Naive thymus-derived CD4-positive, alpha-beta T cell (primary cell): ENCODE results near the gene MRI1. TPM values are rescaled to one million over a fixed set of nuclear protein-coding genes. Genes with fewer than 3 reads are reported as not detected.
"Not testable (repeated sequence)": the region's sequence is repeated elsewhere in the genome, so short reads cannot be mapped to it uniquely, and the experiment has no call there.

Experiments used
- ATAC-seq: fragments of 150-1000 bp; cut with Tn5 transposase; 2 replicates; pipeline ENCODE4 v1.10.0; 2021; ENCODE audit warnings: mild to moderate bottlenecking, moderate library complexity
- CTCF ChIA-PET: fragments of 350-600 bp; sonication (Branson Sonifier 250); formaldehyde crosslinking; loops from one replicate; lab custom pipeline; 2021; ENCODE audit warnings: antibody characterized with exemption; lab: Charles Lee
- POLR2A ChIA-PET: fragments of 350-600 bp; sonication (Branson Sonifier 250); formaldehyde crosslinking; loops from one replicate; lab custom pipeline; 2021; ENCODE audit warnings: antibody characterized with exemption, inconsistent platforms; lab: Charles Lee
- DNase-seq, 9 donors: peaks; one replicate each; pipeline versions ENCODE4 v3.0.0 to v3.0.0-alpha.2; 2020 to 2022; ENCODE audit warnings: mixed read lengths in 1 of 9
- H3K27ac ChIP-seq: one replicate; pipeline ENCODE4 v1.7.0; 2013; ENCODE audit warnings: mild to moderate bottlenecking, low read depth, low read length, moderate library complexity
- H3K27me3 ChIP-seq, 2 donors: one replicate each; pipeline ENCODE4 v1.7.0; 2013; ENCODE audit warnings: low read length in 2 of 2, mild to moderate bottlenecking in 2 of 2, moderate library complexity in 2 of 2; ENCODE audit not compliant: control insufficient read depth in 2 of 2, insufficient read depth in 2 of 2
- H3K36me3 ChIP-seq, 3 experiments: 1 replicate in 2 of 3; 2 replicates in 1 of 3; pipeline ENCODE4 v1.7.0; 2013; ENCODE audit warnings: low read length in 3 of 3, mild to moderate bottlenecking in 3 of 3, moderate library complexity in 1 of 3; ENCODE audit not compliant: insufficient read depth in 3 of 3, control insufficient read depth in 2 of 3
- H3K4me1 ChIP-seq, 2 donors: one replicate each; pipeline ENCODE4 v1.7.0; 2013; ENCODE audit warnings: low read length in 2 of 2, mild to moderate bottlenecking in 2 of 2, moderate library complexity in 1 of 2; ENCODE audit not compliant: control insufficient read depth in 2 of 2, insufficient read depth in 2 of 2
- H3K4me3 ChIP-seq: 2 replicates; pipeline ENCODE4 v1.7.0; 2013; ENCODE audit warnings: mild to moderate bottlenecking, low read length
- H3K9me3 ChIP-seq, 3 experiments: 1 replicate in 2 of 3; 2 replicates in 1 of 3; pipeline ENCODE4 v1.7.0; 2013; ENCODE audit warnings: low read length in 3 of 3; ENCODE audit not compliant: control insufficient read depth in 2 of 3
- H3K27ac Mint-ChIP-seq, 9 donors: one replicate each; pipeline ENCODE4 v1.8.0; 2020 to 2022; ENCODE audit warnings: mixed read lengths in 9 of 9, mild to moderate bottlenecking in 8 of 9, moderate library complexity in 5 of 9, inconsistent platforms in 2 of 9
- H3K27me3 Mint-ChIP-seq, 5 donors: one replicate each; pipeline ENCODE4 v1.8.0; 2021 to 2022; ENCODE audit warnings: mixed read lengths in 5 of 5, mild to moderate bottlenecking in 1 of 5
- H3K36me3 Mint-ChIP-seq, 5 donors: one replicate each; pipeline ENCODE4 v1.8.0; 2020 to 2022; ENCODE audit warnings: mixed read lengths in 5 of 5, mild to moderate bottlenecking in 3 of 5, inconsistent platforms in 1 of 5
- H3K4me1 Mint-ChIP-seq, 7 donors: one replicate each; pipeline ENCODE4 v1.8.0; 2020 to 2022; ENCODE audit warnings: mixed read lengths in 7 of 7, mild to moderate bottlenecking in 3 of 7, inconsistent platforms in 1 of 7
- H3K4me3 Mint-ChIP-seq, 10 donors: one replicate each; pipeline ENCODE4 v1.8.0; 2020 to 2022; ENCODE audit warnings: mild to moderate bottlenecking in 10 of 10, mixed read lengths in 10 of 10, moderate library complexity in 6 of 10, inconsistent platforms in 2 of 10
- H3K9me3 Mint-ChIP-seq, 11 donors: one replicate each; pipeline ENCODE4 v1.8.0; 2020 to 2022; ENCODE audit warnings: mixed read lengths in 11 of 11, mild to moderate bottlenecking in 4 of 11, inconsistent platforms in 1 of 11, moderate library complexity in 1 of 11
- intact Hi-C, 2 donors: fragments of 100-400 bp; cut with micrococcal nuclease; formaldehyde crosslinking; loops; one replicate each; pipeline ENCODE4 v1.15.1; 2023
- polyA plus RNA-seq, 2 donors: library from polyadenylated mRNA; unstranded; fragments of 300-500 nt; fragmentation: Illumina TruSeq; gene quantifications; one replicate each; pipeline ENCODE4 v1.2.3, GENCODE V29; 2021
- total RNA-seq, 6 experiments: library from RNA in 5 of 6; stranded (reverse) in 5 of 6; gene quantifications; 1 replicate in 5 of 6; 2 replicates in 1 of 6; pipeline ENCODE4 v1.2.3 and lab custom pipeline; 2021 to 2026

The MRI1 gene
- total and polyA plus RNA-seq, 7 experiments from 2014 or later, result 7.1 to 56.2 (median 31.1) TPM

DNA sequence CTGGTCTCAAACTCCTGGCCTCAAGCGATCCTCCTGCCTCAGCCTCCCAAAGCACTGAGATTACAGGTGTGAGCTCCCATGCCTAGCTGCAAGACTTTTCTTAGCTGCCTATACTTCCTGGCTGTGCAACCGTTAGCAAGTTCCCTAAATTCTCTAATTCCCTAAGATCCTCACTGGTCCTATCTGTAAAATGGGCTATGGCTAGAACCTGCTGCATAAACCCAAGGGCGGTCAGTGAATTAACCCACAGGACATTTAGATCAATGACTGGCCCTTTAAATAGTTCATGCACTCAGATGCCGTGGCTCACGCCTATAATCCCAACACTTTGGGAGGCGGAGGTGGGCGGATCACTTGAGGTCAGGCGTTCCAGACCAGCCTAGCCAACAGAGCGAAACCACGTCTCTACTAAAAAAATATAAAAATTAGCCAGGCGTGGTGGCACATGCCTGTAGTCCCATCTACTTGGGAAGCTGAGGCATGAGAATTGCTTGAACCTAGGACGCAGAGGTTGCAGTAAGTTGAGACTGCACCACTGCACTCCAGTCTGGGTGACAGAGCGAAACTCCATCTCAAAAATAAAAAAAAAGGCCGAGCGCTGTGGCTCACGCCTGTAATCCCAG lies 5.8 kb downstream of the MRI1 start:
- ChIA-PET CTCF (no interaction called here), POLR2A (interaction anchor here (0.6 to 1.1 kb wide), 2 partner anchors 21 to 319 kb away, joined by 3 read pairs; no protein-coding TSS in a partner anchor)
- Histone ChIP-seq H3K27ac (no peak overlapping the region), H3K4me1 (peaks cover 3 to 10% of the 10 kb centered on the region in 2 donors), H3K36me3 (peaks cover 0 to 36% (median 0%) of the 10 kb centered on the region in 3 experiments), H3K4me3 (no peak overlapping the region), H3K27me3 (no peaks in the 10 kb centered on the region), H3K9me3 (no peaks in the 10 kb centered on the region)
- H3K4me1 Mint-ChIP-seq, result peaks cover 7 to 27% (median 21%) of the 10 kb centered on the region in 7 donors
- DNase-seq (no peak), ATAC-seq (no peak)
- peak overlapping the region in 2 of 9 donors; percentile 46 to 56 for H3K27ac Mint-ChIP-seq
- intact Hi-C loops, result loop anchor here in 1 of 2 donors (10.0 kb wide), 1 partner anchor 315 kb away; the partner anchor contains the start of gene C19orf67
- H3K9me3 Mint-ChIP-seq, result peaks cover 0 to 2% (median 0%) of the 10 kb centered on the region in 11 donors
- no peak overlapping the region for H3K4me3 Mint-ChIP-seq
- peaks cover 0 to 9% (median 8%) of the 10 kb centered on the region in 5 donors for H3K36me3 Mint-ChIP-seq
- no peaks in the 10 kb centered on the region for H3K27me3 Mint-ChIP-seq

DNA sequence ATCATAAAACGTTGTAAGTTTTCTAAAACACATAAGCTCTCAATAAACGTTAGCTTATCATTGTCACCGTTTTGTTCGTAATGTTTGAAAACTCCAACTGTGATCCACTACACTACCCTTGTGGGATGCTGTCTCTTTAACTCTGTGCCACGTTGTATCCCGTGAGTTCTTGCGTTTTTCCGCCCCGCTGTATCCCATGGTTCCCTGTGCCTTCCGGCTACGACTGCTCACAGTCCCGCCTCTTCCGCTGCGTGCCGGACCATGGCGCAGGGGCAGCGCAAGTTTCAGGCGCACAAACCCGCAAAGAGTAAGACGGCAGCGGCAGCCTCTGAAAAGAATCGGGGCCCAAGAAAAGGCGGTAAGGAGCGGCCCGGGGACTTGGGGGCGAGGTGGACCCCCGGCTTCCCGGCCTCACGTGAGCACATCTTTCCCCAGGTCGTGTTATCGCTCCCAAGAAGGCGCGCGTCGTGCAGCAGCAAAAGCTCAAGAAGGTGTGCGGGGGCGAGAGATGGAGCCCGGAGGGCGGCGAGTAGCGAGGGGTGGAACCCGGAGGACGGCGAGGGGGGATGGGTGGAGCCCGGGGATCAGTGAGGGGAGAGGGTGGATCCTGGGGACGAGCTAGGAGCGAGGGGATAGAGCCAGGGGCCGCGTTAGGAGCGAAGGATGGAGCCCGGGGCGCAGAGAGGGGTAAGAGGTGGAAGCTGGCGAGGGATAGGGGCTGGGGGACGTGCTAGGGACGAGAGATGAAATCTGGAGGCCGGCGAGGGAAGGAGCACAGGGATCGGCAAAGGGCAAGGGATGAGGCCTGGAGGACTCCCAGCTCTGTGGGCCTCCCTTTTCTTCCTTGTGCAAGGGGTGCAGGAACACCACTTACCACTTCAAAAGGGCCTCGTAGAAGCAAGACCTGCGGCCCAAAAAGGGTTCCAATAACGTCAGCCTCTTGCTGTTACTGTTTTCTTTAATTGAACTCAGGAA lies 10.2 kb downstream of the MRI1 start, which contains the start of gene C19orf53:
Gene C19orf53, plus strand, starts transcription at position 240 of the 975 bp plus-strand sequence. Its CDS starts 22 bp downstream, at position 262.
- H3K9me3 ChIP-seq, result no peaks in the 10 kb centered on the region
- peaks cover 0 to 2% (median 0%) of the 10 kb centered on the region in 11 donors for H3K9me3 Mint-ChIP-seq
- peak; percentile 99 for ATAC-seq
- peak; percentile 74 to 89 (median 86) for DNase-seq
- H3K27ac Mint-ChIP-seq, result peak within 1 kb of the TSS; percentile 92 to 100 (median 97)
- intact Hi-C loops, result loop anchor here (1.0 to 10.0 kb wide), 7 partner anchors 21 to 363 kb away; partner anchors contain the start of genes ZSWIM4 (in 2 of the 2), C19orf67 (in 1 of the 2) and RFX1 (in 1 of the 2)
- peaks cover 10 to 37% (median 28%) of the 10 kb centered on the region in 7 donors for H3K4me1 Mint-ChIP-seq
- peaks cover 5 to 55% (median 7%) of the 10 kb centered on the region in 3 experiments for H3K36me3 ChIP-seq
- H3K4me3 Mint-ChIP-seq, result peak within 1 kb of the TSS; percentile 90 to 100 (median 99)
- H3K27ac ChIP-seq, result peak within 1 kb of the TSS; percentile 90
- peaks cover 9 to 15% of the 10 kb centered on the region in 2 donors for H3K4me1 ChIP-seq
- H3K4me3 ChIP-seq, result peak within 1 kb of the TSS; percentile 94
- H3K27me3 ChIP-seq, result no peaks in the 10 kb centered on the region
- no peaks in the 10 kb centered on the region for H3K27me3 Mint-ChIP-seq
- H3K36me3 Mint-ChIP-seq, result peaks cover 7 to 26% (median 9%) of the 10 kb centered on the region in 5 donors
- POLR2A ChIA-PET, result interaction anchor here (0.6 to 3.0 kb wide), 18 partner anchors 9 to 594 kb away, joined by 3 to 32 read pairs (median 4); partner anchors contain the start of genes MRI1, RFX1 and ZSWIM4
- CTCF ChIA-PET, result interaction anchor here (0.6 to 2.6 kb wide), 8 partner anchors 8 to 493 kb away, joined by 3 to 17 read pairs (median 4); no protein-coding TSS in a partner anchor

DNA sequence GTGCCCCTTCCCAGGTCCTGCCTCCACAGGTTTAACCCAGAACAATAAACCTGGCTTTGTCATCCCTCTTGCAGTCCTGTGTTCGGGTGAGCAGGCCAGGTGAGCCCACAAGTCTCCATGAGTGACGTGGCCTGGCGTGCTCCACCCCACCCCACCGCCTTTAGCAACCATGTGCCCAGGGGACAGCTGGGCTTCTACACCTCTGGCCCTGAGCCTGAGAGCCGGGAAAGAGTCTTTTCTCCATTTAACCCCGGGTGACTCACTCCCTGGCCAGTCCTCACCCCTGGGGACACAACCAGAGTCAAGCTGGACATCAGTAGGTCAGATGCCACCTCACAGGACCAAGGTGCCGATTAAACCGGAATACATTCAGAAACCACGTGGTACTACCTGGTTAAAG lies 14.1 kb downstream of the MRI1 start:
- Histone ChIP-seq H3K4me1 (peaks cover 9 to 15% of the 10 kb centered on the region in 2 donors), H3K9me3 (no peaks in the 10 kb centered on the region), H3K27me3 (no peaks in the 10 kb centered on the region), H3K27ac (no peak overlapping the region), H3K4me3 (no peak overlapping the region), H3K36me3 (peaks cover 5 to 46% (median 7%) of the 10 kb centered on the region in 3 experiments)
- no peaks in the 10 kb centered on the region for H3K27me3 Mint-ChIP-seq
- peaks cover 4 to 21% (median 8%) of the 10 kb centered on the region in 5 donors for H3K36me3 Mint-ChIP-seq
- ChIA-PET CTCF (interaction anchor here (0.6 kb wide), 1 partner anchor 91 kb away, joined by 7 read pairs; no protein-coding TSS in a partner anchor), POLR2A (no interaction called here)
- H3K27ac Mint-ChIP-seq, result peak overlapping the region in 3 of 9 donors; percentile 32 to 85 (median 34)
- H3K4me1 Mint-ChIP-seq, result peaks cover 10 to 42% (median 37%) of the 10 kb centered on the region in 7 donors
- no peak overlapping the region for H3K4me3 Mint-ChIP-seq
- H3K9me3 Mint-ChIP-seq, result peaks cover 0 to 2% (median 0%) of the 10 kb centered on the region in 11 donors
- no peak for DNase-seq
- intact Hi-C loops, result loop anchor here in 1 of 2 donors (10.0 kb wide), 1 partner anchor 306 kb away; the partner anchor contains the start of gene C19orf67
- ATAC-seq, result no peak

DNA sequence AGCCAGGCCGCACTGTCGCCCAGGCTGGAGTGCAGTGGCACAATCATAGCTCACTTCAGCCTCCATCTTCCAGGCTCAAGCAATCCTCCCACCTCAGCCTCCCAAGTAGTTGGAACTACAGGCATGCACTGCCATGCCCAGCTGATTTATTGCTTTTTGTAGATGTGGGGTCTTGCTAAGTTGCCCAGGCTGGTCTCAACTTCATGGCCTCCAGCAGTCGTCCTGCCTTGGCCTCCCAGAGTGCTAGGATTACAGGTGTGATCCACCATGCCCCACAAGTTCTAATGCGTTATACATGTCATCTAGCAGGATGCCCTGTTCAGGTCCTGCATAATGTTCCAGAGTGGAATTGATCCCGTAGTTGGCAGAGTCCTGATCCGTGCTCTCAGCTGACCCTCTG lies 14.5 kb downstream of the MRI1 start:
- Mint-ChIP-seq H3K9me3 (peaks cover 0 to 2% (median 0%) of the 10 kb centered on the region in 11 donors), H3K4me1 (peaks cover 10 to 45% (median 37%) of the 10 kb centered on the region in 7 donors), H3K27ac (peak overlapping the region in 3 of 9 donors; percentile 4 to 85 (median 14)), H3K27me3 (no peaks in the 10 kb centered on the region), H3K36me3 (peaks cover 4 to 21% (median 8%) of the 10 kb centered on the region in 5 donors), H3K4me3 (peak overlapping the region in 1 of 10 donors; percentile 29)
- DNase-seq, result no peak
- H3K4me3 ChIP-seq, result no peak overlapping the region
- H3K27ac ChIP-seq, result no peak overlapping the region
- ATAC-seq, result no peak
- intact Hi-C loops, result loop anchor here in 1 of 2 donors (10.0 kb wide), 1 partner anchor 306 kb away; the partner anchor contains the start of gene C19orf67
- POLR2A ChIA-PET, result no interaction called here
- peaks cover 9 to 15% of the 10 kb centered on the region in 2 donors for H3K4me1 ChIP-seq
- CTCF ChIA-PET, result interaction anchor here (0.6 kb wide), 2 partner anchors 83 to 91 kb away, joined by 6 to 7 read pairs; no protein-coding TSS in a partner anchor
- H3K9me3 ChIP-seq, result no peaks in the 10 kb centered on the region
- peaks cover 5 to 46% (median 7%) of the 10 kb centered on the region in 3 experiments for H3K36me3 ChIP-seq
- H3K27me3 ChIP-seq, result no peaks in the 10 kb centered on the region

DNA sequence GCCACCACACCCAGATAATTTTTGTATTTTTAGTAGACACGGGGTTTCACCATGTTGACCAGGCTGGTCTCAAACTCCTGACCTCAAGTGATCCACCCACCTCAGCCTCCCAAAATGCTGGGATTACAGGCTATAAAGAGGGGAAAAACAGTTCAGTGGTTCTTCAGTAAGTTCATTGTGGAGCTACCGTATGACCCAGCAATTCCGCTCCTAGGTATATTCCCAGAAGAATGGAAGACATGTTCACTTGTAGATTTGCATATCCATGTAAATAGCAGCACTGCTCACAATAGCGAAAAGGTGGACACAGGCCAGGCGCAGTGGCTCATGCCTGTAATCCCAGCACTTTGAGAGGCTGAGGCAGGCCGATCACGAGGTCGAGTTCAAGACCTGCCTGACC lies 15.5 kb downstream of the MRI1 start:
- Histone ChIP-seq H3K36me3 (peaks cover 5 to 40% (median 7%) of the 10 kb centered on the region in 3 experiments), H3K4me1 (peaks cover 6 to 16% of the 10 kb centered on the region in 2 donors)
- H3K9me3 ChIP-seq, H3K27me3 Mint-ChIP-seq, H3K27ac ChIP-seq, DNase-seq, H3K4me3 Mint-ChIP-seq, H3K4me3 ChIP-seq, H3K9me3 Mint-ChIP-seq, H3K27me3 ChIP-seq, ATAC-seq: not testable (repeated sequence)
- ChIA-PET CTCF (interaction anchor here (0.6 kb wide), 1 partner anchor 32 kb away, joined by 4 read pairs; no protein-coding TSS in a partner anchor), POLR2A (interaction anchor here (1.2 kb wide), 1 partner anchor 82 kb away, joined by 3 read pairs; no protein-coding TSS in a partner anchor)
- H3K4me1 Mint-ChIP-seq, result peaks cover 8 to 41% (median 35%) of the 10 kb centered on the region in 7 donors
- H3K27ac Mint-ChIP-seq, result peak overlapping the region in 2 of 9 donors; percentile 21 to 47
- intact Hi-C loops, result loop anchor here in 1 of 2 donors (10.0 kb wide), 1 partner anchor 305 kb away; the partner anchor contains the start of gene C19orf67
- H3K36me3 Mint-ChIP-seq, result peaks cover 4 to 19% (median 8%) of the 10 kb centered on the region in 5 donors
